DMS 273 (cell line): ENCODE data around the gene LARGE1.
"Not testable (repeated sequence)": the region's sequence is repeated elsewhere in the genome, so short reads cannot be mapped to it uniquely, and the experiment has no call there.

Experiments used
- DNase-seq: peaks from one replicate; lab custom pipeline; 2025; ENCODE audit not compliant: unreplicated experiment; lab: John Stamatoyannopoulos, UW

Gene LARGE1

GRCh38 chr22:33385611-33386010 is 534.7 kb downstream of the LARGE1 start:
- no peak for DNase-seq

- no peak for DNase-seq
These were observed 537.8 kb downstream of the LARGE1 start for GRCh38 chr22:33382436-33382835.

GRCh38 chr22:33381531-33382406 is 538.5 kb downstream of the LARGE1 start:
- no peak for DNase-seq

- DNase-seq = no peak
These were observed 539.3 kb downstream of the LARGE1 start for GRCh38 chr22:33380789-33381530.

- no peak for DNase-seq
These were observed 540.4 kb downstream of the LARGE1 start for GRCh38 chr22:33379836-33380235.

- DNase-seq = no peak
These were observed 547.4 kb downstream of the LARGE1 start for GRCh38 chr22:33372875-33373274.

GRCh38 chr22:33363256-33363655 is 557.0 kb downstream of the LARGE1 start:
- not testable (repeated sequence) for DNase-seq

GRCh38 chr22:33362702-33363101 is 557.6 kb downstream of the LARGE1 start:
- no peak for DNase-seq

GRCh38 chr22:33361581-33361980 is 558.7 kb downstream of the LARGE1 start:
- no peak for DNase-seq

GRCh38 chr22:33357981-33358399 is 562.3 kb downstream of the LARGE1 start:
- no peak for DNase-seq

GRCh38 chr22:33354928-33355327 is 565.3 kb downstream of the LARGE1 start:
- DNase-seq = no peak

GRCh38 chr22:33353502-33353901 is 566.8 kb downstream of the LARGE1 start:
- DNase-seq = no peak

- no peak for DNase-seq
These were observed 567.5 kb downstream of the LARGE1 start for GRCh38 chr22:33352768-33353167.

GRCh38 chr22:33350961-33351360 is 569.3 kb downstream of the LARGE1 start:
- DNase-seq = no peak

- DNase-seq = no peak
These were observed 569.8 kb downstream of the LARGE1 start for GRCh38 chr22:33350491-33350890.

GRCh38 chr22:33347002-33347401 is 573.3 kb downstream of the LARGE1 start:
- DNase-seq = no peak

GRCh38 chr22:33341611-33342010 is 578.7 kb downstream of the LARGE1 start:
- no peak for DNase-seq

GRCh38 chr22:33337524-33337923 is 582.8 kb downstream of the LARGE1 start:
- DNase-seq = no peak

GRCh38 chr22:33335611-33336279 is 584.5 kb downstream of the LARGE1 start:
- DNase-seq = no peak

GRCh38 chr22:33332538-33332937 is 587.7 kb downstream of the LARGE1 start:
- DNase-seq = peak; percentile 38

GRCh38 chr22:33331017-33331416 is 589.3 kb downstream of the LARGE1 start:
- DNase-seq = no peak

GRCh38 chr22:33330534-33330933 is 589.7 kb downstream of the LARGE1 start:
- DNase-seq = no peak
